B cell (primary cell): ENCODE results near the gene AP1AR. TPM values are rescaled to one million over a fixed set of nuclear protein-coding genes. Genes with fewer than 3 reads are reported as not detected.

Experiments used
- ATAC-seq: fragments of 200-7000 bp; cut with Tn5 transposase; one replicate; pipeline ENCODE4 v1.10.0; 2021; ENCODE audit warnings: low read depth, mild to moderate bottlenecking, moderate number of reproducible peaks, moderate library complexity
- CTCF ChIA-PET: fragments of 350-600 bp; sonication (Branson Sonifier 250); formaldehyde crosslinking; loops from one replicate; lab custom pipeline; 2021; ENCODE audit warnings: antibody characterized with exemption, inconsistent platforms; lab: Charles Lee
- POLR2A ChIA-PET: fragments of 350-600 bp; sonication (Branson Sonifier 250); formaldehyde crosslinking; loops from one replicate; lab custom pipeline; 2021; ENCODE audit warnings: antibody characterized with exemption; lab: Charles Lee
- DNase-seq: peaks from one replicate; pipeline ENCODE4 v3.0.0; 2013
- H2AFZ ChIP-seq: 2 replicates; pipeline ENCODE4 v1.6.1; 2012; ENCODE audit warnings: mild to moderate bottlenecking, low read depth, low read length; ENCODE audit not compliant: insufficient read depth, poor library complexity, severe bottlenecking
- H3K27ac ChIP-seq, 2 donors: 1 replicate in 1 of 2; 2 replicates in 1 of 2; pipeline ENCODE4 v1.5.1; 2012 to 2013; ENCODE audit warnings: low read length in 2 of 2, mild to moderate bottlenecking in 2 of 2, moderate library complexity in 1 of 2
- H3K27me3 ChIP-seq, 4 experiments: fragments of 200-600 bp in 1 of 4; sonication (generic) in 1 of 4; replicated peaks in 1 of 4; 1 replicate in 2 of 4; 2 replicates in 2 of 4; pipeline versions ENCODE4 v1.6.1 to v1.7.0; 2013 to 2016; ENCODE audit warnings: low read length in 3 of 4, mild to moderate bottlenecking in 2 of 4, mixed read lengths in 1 of 4, moderate library complexity in 1 of 4; ENCODE audit not compliant: insufficient read depth in 4 of 4, control insufficient read depth in 3 of 4; ENCODE audit errors: control extremely low read depth in 1 of 4
- H3K36me3 ChIP-seq, 2 experiments: replicated peaks in 1 of 2; 1 replicate in 1 of 2; 2 replicates in 1 of 2; pipeline versions ENCODE4 v1.6.1 to v1.7.1; 2013; ENCODE audit warnings: low read length in 1 of 2; ENCODE audit not compliant: insufficient read depth in 2 of 2, control insufficient read depth in 1 of 2; ENCODE audit errors: control extremely low read depth in 1 of 2, extremely low read depth in 1 of 2
- H3K4me1 ChIP-seq, 2 donors: fragments of 200-600 bp in 1 of 2; sonication (generic) in 1 of 2; 1 replicate in 1 of 2; 2 replicates in 1 of 2; pipeline versions ENCODE4 v1.5.1 to v1.6.1; 2013 to 2017; ENCODE audit warnings: low read length in 2 of 2; ENCODE audit not compliant: control insufficient read depth in 2 of 2, insufficient read depth in 2 of 2
- H3K4me2 ChIP-seq: replicated peaks from 2 replicates; pipeline ENCODE3; 2012; ENCODE audit warnings: mild to moderate bottlenecking, low read depth, low read length; ENCODE audit not compliant: poor library complexity, severe bottlenecking
- H3K4me3 ChIP-seq, 5 experiments: fragments of 200-600 bp in 1 of 5; sonication (generic) in 1 of 5; 1 replicate in 3 of 5; 2 replicates in 2 of 5; pipeline versions ENCODE4 v1.5.1 to v1.7.0; 2011 to 2016; ENCODE audit warnings: low read length in 4 of 5, mild to moderate bottlenecking in 4 of 5, low read depth in 2 of 5, control low read depth in 1 of 5, moderate library complexity in 1 of 5; ENCODE audit not compliant: insufficient read depth in 1 of 5; ENCODE audit errors: control extremely low read depth in 1 of 5, extremely low read depth in 1 of 5
- H3K79me2 ChIP-seq: fragments of 200-600 bp; sonication (generic); one replicate; pipeline ENCODE4 v1.6.0; 2016; ENCODE audit warnings: low read length; ENCODE audit not compliant: control insufficient read depth, insufficient read depth
- H3K9ac ChIP-seq: fragments of 200-600 bp; sonication (generic); 2 replicates; pipeline ENCODE4 v1.6.1; 2017; ENCODE audit warnings: mild to moderate bottlenecking, low read length, moderate library complexity
- H3K9me3 ChIP-seq, 3 donors: one replicate each; pipeline versions ENCODE4 v1.6.1 to v1.7.1; 2013; ENCODE audit warnings: low read length in 2 of 3; ENCODE audit not compliant: control insufficient read depth in 2 of 3, insufficient read depth in 1 of 3; ENCODE audit errors: control extremely low read depth in 1 of 3
- H4K20me1 ChIP-seq: 2 replicates; pipeline ENCODE4 v1.6.0; 2012; ENCODE audit warnings: mild to moderate bottlenecking, low read length; ENCODE audit not compliant: insufficient read depth, control insufficient read depth, poor library complexity, severe bottlenecking
- H3K27ac Mint-ChIP-seq: one replicate; pipeline ENCODE4 v1.8.0; 2021; ENCODE audit warnings: mixed read lengths
- H3K27me3 Mint-ChIP-seq: one replicate; pipeline ENCODE4 v1.8.0; 2021; ENCODE audit warnings: mixed read lengths
- H3K4me1 Mint-ChIP-seq: one replicate; pipeline ENCODE4 v1.8.0; 2021; ENCODE audit warnings: mixed read lengths
- H3K4me3 Mint-ChIP-seq: one replicate; pipeline ENCODE4 v1.8.0; 2021; ENCODE audit warnings: mixed read lengths
- H3K9me3 Mint-ChIP-seq: one replicate; pipeline ENCODE4 v1.8.0; 2022; ENCODE audit warnings: mixed read lengths; ENCODE audit not compliant: insufficient read depth
- EZH2 ChIP-seq: IDR thresholded peaks from 2 replicates; pipeline ENCODE4 v1.6.1; 2012; ENCODE audit warnings: borderline replicate concordance, low read depth, mild to moderate bottlenecking, moderate library complexity, low read length; ENCODE audit not compliant: insufficient read depth, poor library complexity, severe bottlenecking
- WGBS: methylation state at CpG from one replicate; pipeline ENCODE4 v1.1.5; 2013; ENCODE audit warnings: missing lambda C conversion rate; ENCODE audit not compliant: insufficient coverage; 5-methylcytosine and 5-hydroxymethylcytosine counted together
- intact Hi-C: fragments of 100-400 bp; cut with micrococcal nuclease; formaldehyde crosslinking; loops from one replicate; pipeline ENCODE4 v1.10.0; 2022
- polyA plus RNA-seq: library from polyadenylated mRNA; depleted of rRNA; stranded (reverse); fragments of >200 nt; gene quantifications from 2 replicates; pipeline ENCODE4 v1.2.3, GENCODE V29; 2012
- total RNA-seq, 2 donors: library from RNA; stranded (reverse); fragments of 120-200 nt in 1 of 2; gene quantifications; 1 replicate in 1 of 2; 2 replicates in 1 of 2; pipeline versions ENCODE4 v1.2.3 to v1.2.4, GENCODE V29; 2013 to 2022
- TF ChIP-seq, protein P1 (sequence below): fragments of 200-600 bp; IDR thresholded peaks from one replicate; pipeline ENCODE4 v1.8.0; 2022; ENCODE audit warnings: antibody characterized with exemption, mild to moderate bottlenecking

The AP1AR gene
- total and polyA plus RNA-seq, 2 donors (not counting 1 experiment from before 2014, with no cell fraction given): 3.4 to 20.3 TPM

DNA sequence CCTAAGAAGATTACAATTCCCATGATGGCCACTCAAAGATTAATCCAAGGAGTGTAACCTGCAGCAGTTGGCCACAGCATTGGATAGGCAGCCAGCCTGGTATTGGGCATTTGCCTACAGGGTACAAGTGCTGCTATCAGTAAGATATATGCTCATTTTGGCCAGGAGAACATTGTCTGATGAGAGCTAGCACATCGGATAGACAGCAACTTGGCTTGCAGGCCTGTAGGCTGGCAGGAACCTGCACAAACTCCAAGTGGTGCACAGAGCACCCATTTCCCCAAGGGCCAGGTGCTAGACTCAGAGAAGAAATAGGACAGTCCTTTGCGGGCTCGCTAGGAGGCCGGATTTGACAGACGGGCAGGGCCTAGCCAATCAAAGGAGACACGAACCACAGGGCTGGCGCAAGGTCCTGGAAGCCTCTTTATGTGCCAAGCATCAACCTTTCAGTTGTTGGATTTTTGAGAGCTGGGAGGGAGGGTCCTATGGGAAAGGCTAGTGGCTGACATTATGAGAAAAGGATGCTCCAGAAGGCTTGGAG lies 11.7 kb upstream of the AP1AR start:
- Mint-ChIP-seq H3K27me3 (no peaks in the 10 kb centered on the region), H3K4me1 (no peaks in the 10 kb centered on the region), H3K4me3 (no peak overlapping the region), H3K27ac (no peak overlapping the region), H3K9me3 (peaks cover 2% of the 10 kb centered on the region)
- H4K20me1 ChIP-seq: no peaks in the 10 kb centered on the region
- H3K36me3 ChIP-seq: no peaks in the 10 kb centered on the region
- H3K4me2 ChIP-seq: no peak overlapping the region
- DNase-seq: no peak
- ChIA-PET POLR2A (interaction anchor here (0.7 kb wide), 1 partner anchor 131 kb away, joined by 5 read pairs; no protein-coding TSS in a partner anchor), CTCF (interaction anchor here (0.7 to 9.2 kb wide), 3 partner anchors 10 to 304 kb away, joined by 3 to 105 read pairs (median 3); partner anchors contain the start of gene AP1AR)
- no peak overlapping the region for H2AFZ ChIP-seq
- no peaks in the 10 kb centered on the region for H3K4me1 ChIP-seq
- H3K9me3 ChIP-seq: peaks cover 0 to 4% (median 0%) of the 10 kb centered on the region in 3 donors
- intact Hi-C loops: loop anchor here (10.0 kb wide), 1 partner anchor 545 kb away; no protein-coding TSS in a partner anchor
- TF ChIP-seq, protein P1, sequence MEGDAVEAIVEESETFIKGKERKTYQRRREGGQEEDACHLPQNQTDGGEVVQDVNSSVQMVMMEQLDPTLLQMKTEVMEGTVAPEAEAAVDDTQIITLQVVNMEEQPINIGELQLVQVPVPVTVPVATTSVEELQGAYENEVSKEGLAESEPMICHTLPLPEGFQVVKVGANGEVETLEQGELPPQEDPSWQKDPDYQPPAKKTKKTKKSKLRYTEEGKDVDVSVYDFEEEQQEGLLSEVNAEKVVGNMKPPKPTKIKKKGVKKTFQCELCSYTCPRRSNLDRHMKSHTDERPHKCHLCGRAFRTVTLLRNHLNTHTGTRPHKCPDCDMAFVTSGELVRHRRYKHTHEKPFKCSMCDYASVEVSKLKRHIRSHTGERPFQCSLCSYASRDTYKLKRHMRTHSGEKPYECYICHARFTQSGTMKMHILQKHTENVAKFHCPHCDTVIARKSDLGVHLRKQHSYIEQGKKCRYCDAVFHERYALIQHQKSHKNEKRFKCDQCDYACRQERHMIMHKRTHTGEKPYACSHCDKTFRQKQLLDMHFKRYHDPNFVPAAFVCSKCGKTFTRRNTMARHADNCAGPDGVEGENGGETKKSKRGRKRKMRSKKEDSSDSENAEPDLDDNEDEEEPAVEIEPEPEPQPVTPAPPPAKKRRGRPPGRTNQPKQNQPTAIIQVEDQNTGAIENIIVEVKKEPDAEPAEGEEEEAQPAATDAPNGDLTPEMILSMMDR: no peak
- no peak for TF ChIP-seq EZH2
- no peaks in the 10 kb centered on the region for H3K79me2 ChIP-seq
- no peak for ATAC-seq
- no peaks in the 10 kb centered on the region for H3K27me3 ChIP-seq
- no peak overlapping the region for H3K9ac ChIP-seq
- no peak overlapping the region for H3K4me3 ChIP-seq
- no peak overlapping the region for H3K27ac ChIP-seq
- WGBS: 97% methylated on average over 7 of the region's 7 CpGs

DNA sequence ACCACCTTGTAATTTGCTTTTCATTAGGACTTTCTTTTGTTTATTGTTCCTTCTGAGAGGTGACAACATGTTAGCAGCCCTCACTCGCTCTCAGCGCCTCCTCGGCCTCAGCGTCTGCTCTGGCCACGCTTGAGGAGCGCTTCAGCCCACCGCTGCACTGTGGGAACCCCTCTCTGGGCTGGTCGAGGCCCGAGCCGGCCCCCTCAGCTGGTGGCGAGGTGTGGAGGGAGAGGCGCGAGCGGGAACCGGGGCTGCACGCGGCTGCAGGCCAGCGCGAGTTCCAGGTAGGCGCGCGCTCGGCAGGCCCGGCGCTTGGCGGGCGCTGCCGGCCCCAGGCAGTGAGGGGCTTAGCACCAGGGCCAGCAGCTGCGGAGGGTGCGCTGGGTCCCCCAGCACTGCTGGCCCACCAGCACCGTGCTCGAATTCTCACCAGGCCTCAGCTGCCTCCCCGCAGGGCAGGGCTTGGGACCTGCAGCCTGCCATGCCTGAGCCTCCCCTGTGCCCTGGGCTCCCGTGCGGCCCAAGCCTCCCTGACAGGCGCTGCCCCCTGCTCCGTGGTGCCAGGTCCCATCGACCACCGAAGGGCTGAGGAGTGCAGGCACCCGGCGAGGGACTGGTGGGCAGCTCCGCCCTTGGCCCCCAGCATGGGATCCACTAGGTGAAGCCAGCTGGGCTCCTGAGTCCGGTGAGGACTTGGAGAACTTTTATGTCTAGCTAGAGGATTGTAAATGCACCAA lies 9.2 kb upstream of the AP1AR start:
- no peaks in the 10 kb centered on the region for H4K20me1 ChIP-seq
- Mint-ChIP-seq H3K9me3 (peaks cover 2% of the 10 kb centered on the region), H3K27me3 (peaks cover 8% of the 10 kb centered on the region), H3K4me3 (no peak overlapping the region), H3K27ac (no peak overlapping the region), H3K4me1 (no peaks in the 10 kb centered on the region)
- DNase-seq: no peak
- no peak overlapping the region for H3K4me3 ChIP-seq
- no peak overlapping the region for H3K4me2 ChIP-seq
- no peak overlapping the region for H2AFZ ChIP-seq
- peaks cover 0 to 4% (median 0%) of the 10 kb centered on the region in 3 donors for H3K9me3 ChIP-seq
- no peaks in the 10 kb centered on the region for H3K4me1 ChIP-seq
- no peak for ATAC-seq
- H3K27ac ChIP-seq: no peak overlapping the region
- 98% methylated on average over 42 of the region's 43 CpGs for WGBS
- intact Hi-C loops: no loop called here
- ChIA-PET POLR2A (no interaction called here), CTCF (interaction anchor here (1.4 to 1.7 kb wide), 2 partner anchors 8 to 12 kb away, joined by 7 to 8 read pairs; no protein-coding TSS in a partner anchor)
- no peaks in the 10 kb centered on the region for H3K79me2 ChIP-seq
- H3K36me3 ChIP-seq: no peaks in the 10 kb centered on the region
- TF ChIP-seq EZH2: no peak
- TF ChIP-seq, protein P1: no peak
- no peaks in the 10 kb centered on the region for H3K27me3 ChIP-seq
- no peak overlapping the region for H3K9ac ChIP-seq
